ENCODE measurements around the gene ETNK1. TPM values are rescaled to one million over a fixed set of nuclear protein-coding genes. Genes with fewer than 3 reads are reported as not detected.
"Not testable (repeated sequence)": the region's sequence is repeated elsewhere in the genome, so short reads cannot be mapped to it uniquely, and the experiment has no call there.

ETNK1 gene
- total and polyA plus RNA-seq, 4 experiments from 2014 or later: 17.0 to 88.1 (median 49.9) TPM

GRCh38 chr12:22683131-22683530 is 58.2 kb downstream of the ETNK1 start:
- no peaks in the 10 kb centered on the region for H3K27me3 Mint-ChIP-seq
- no peak overlapping the region for H3K27ac ChIP-seq (ENCODE audit: low read depth, low read length)
- H3K36me3 ChIP-seq (ENCODE audit: insufficient read depth, low read length): peaks cover 17% of the 10 kb centered on the region
- peak overlapping the region in 3 of 7 donors; percentile 3 to 48 (median 23) for H3K27ac Mint-ChIP-seq
- H3K9me3 Mint-ChIP-seq: peaks cover 0 to under 1% (median 0%) of the 10 kb centered on the region in 8 donors
- H3K36me3 Mint-ChIP-seq: peaks cover 37 to 45% of the 10 kb centered on the region in 2 donors
- intact Hi-C loops (cut with micrococcal nuclease): loop anchor here (5.0 kb wide), 1 partner anchor 141 kb away; the partner anchor contains the start of gene C2CD5
- CTCF ChIA-PET (ENCODE audit: partially characterized antibody): interaction anchor here (2.2 kb wide), 1 partner anchor 9 kb away, joined by 5 read pairs; no protein-coding TSS in a partner anchor
- peaks cover 12 to 27% (median 17%) of the 10 kb centered on the region in 4 donors for H3K4me1 Mint-ChIP-seq
- DNase-seq: no peak
- H3K27me3 ChIP-seq (ENCODE audit: insufficient read depth, low read length): no peaks in the 10 kb centered on the region
- H3K9me3 ChIP-seq (ENCODE audit: control insufficient read depth in 1 of 2, low read length in 2 of 2): no peaks in the 10 kb centered on the region
- H3K4me1 ChIP-seq (ENCODE audit: insufficient read depth, low read length): peaks cover 14% of the 10 kb centered on the region
- H3K4me3 ChIP-seq (ENCODE audit: low read length in 2 of 2): no peak overlapping the region
- H3K4me3 Mint-ChIP-seq: no peak overlapping the region
- POLR2A ChIA-PET (ENCODE audit: partially characterized antibody): no interaction called here

- intact Hi-C loops (cut with micrococcal nuclease): loop anchor here (5.0 kb wide), 1 partner anchor 142 kb away; the partner anchor contains the start of gene C2CD5
Measured at GRCh38 chr12:22684140-22685118, 59.5 kb downstream of the ETNK1 start.

GRCh38 chr12:22686193-22686592 is 61.2 kb downstream of the ETNK1 start:
- Mint-ChIP-seq H3K4me1 (peaks cover 12 to 21% (median 14%) of the 10 kb centered on the region in 4 donors), H3K27me3 (no peaks in the 10 kb centered on the region), H3K36me3 (peaks cover 12 to 21% of the 10 kb centered on the region in 2 donors), H3K9me3 (no peaks in the 10 kb centered on the region), H3K27ac (no peak overlapping the region), H3K4me3 (no peak overlapping the region)
- intact Hi-C loops (cut with micrococcal nuclease): no loop called here
- ChIA-PET CTCF (ENCODE audit: partially characterized antibody) (no interaction called here), POLR2A (ENCODE audit: partially characterized antibody) (no interaction called here)
- no peaks in the 10 kb centered on the region for H3K36me3 ChIP-seq (ENCODE audit: insufficient read depth, low read length)
- no peaks in the 10 kb centered on the region for H3K9me3 ChIP-seq (ENCODE audit: control insufficient read depth in 1 of 2, low read length in 2 of 2)
- H3K27ac ChIP-seq (ENCODE audit: low read depth, low read length): no peak overlapping the region
- H3K4me3 ChIP-seq (ENCODE audit: low read length in 2 of 2): no peak overlapping the region
- peaks cover 14% of the 10 kb centered on the region for H3K4me1 ChIP-seq (ENCODE audit: insufficient read depth, low read length)
- no peaks in the 10 kb centered on the region for H3K27me3 ChIP-seq (ENCODE audit: insufficient read depth, low read length)
- no peak for DNase-seq

More at GRCh38 chr12:22684140-22685118, 59.5 kb downstream of the ETNK1 start:
- H3K4me1 Mint-ChIP-seq: peaks cover 12 to 23% (median 15%) of the 10 kb centered on the region in 4 donors
- ChIA-PET CTCF (ENCODE audit: partially characterized antibody) (interaction anchor here (1.1 to 2.2 kb wide), 2 partner anchors 10 to 13 kb away, joined by 4 to 5 read pairs; no protein-coding TSS in a partner anchor), POLR2A (ENCODE audit: partially characterized antibody) (no interaction called here)
- Histone ChIP-seq H3K36me3 (ENCODE audit: insufficient read depth, low read length) (peaks cover 4% of the 10 kb centered on the region), H3K4me1 (ENCODE audit: insufficient read depth, low read length) (peaks cover 14% of the 10 kb centered on the region), H3K4me3 (ENCODE audit: low read length in 2 of 2) (no peak overlapping the region), H3K9me3 (ENCODE audit: control insufficient read depth in 1 of 2, low read length in 2 of 2) (no peaks in the 10 kb centered on the region), H3K27me3 (ENCODE audit: insufficient read depth, low read length) (no peaks in the 10 kb centered on the region), H3K27ac (ENCODE audit: low read depth, low read length) (no peak overlapping the region)
- peaks cover 24 to 33% of the 10 kb centered on the region in 2 donors for H3K36me3 Mint-ChIP-seq
- peak overlapping the region in 1 of 7 donors; percentile 37 for H3K27ac Mint-ChIP-seq
- no peaks in the 10 kb centered on the region for H3K9me3 Mint-ChIP-seq
- no peaks in the 10 kb centered on the region for H3K27me3 Mint-ChIP-seq
- H3K4me3 Mint-ChIP-seq: no peak overlapping the region
- peak in 4 of 5 donors; percentile 4 to 16 (median 12) for DNase-seq

GRCh38 chr12:22687361-22688076 is 62.5 kb downstream of the ETNK1 start:
- intact Hi-C loops (cut with micrococcal nuclease): no loop called here

GRCh38 chr12:22689876-22690275 is 64.9 kb downstream of the ETNK1 start:
- H3K4me1 ChIP-seq (ENCODE audit: insufficient read depth, low read length): peaks cover 14% of the 10 kb centered on the region
- Mint-ChIP-seq H3K27ac (no peak overlapping the region), H3K4me1 (peaks cover 17 to 22% (median 18%) of the 10 kb centered on the region in 4 donors), H3K9me3 (peaks cover 0 to 7% (median 0%) of the 10 kb centered on the region in 8 donors), H3K27me3 (no peaks in the 10 kb centered on the region), H3K4me3 (no peak overlapping the region), H3K36me3 (peaks cover 10 to 11% of the 10 kb centered on the region in 2 donors)
- H3K4me3 ChIP-seq (ENCODE audit: low read length in 2 of 2): no peak overlapping the region
- ChIA-PET POLR2A (ENCODE audit: partially characterized antibody) (no interaction called here), CTCF (ENCODE audit: partially characterized antibody) (no interaction called here)
- intact Hi-C loops (cut with micrococcal nuclease): no loop called here
- H3K9me3 ChIP-seq (ENCODE audit: control insufficient read depth in 1 of 2, low read length in 2 of 2): no peaks in the 10 kb centered on the region
- no peak for DNase-seq
- no peak overlapping the region for H3K27ac ChIP-seq (ENCODE audit: low read depth, low read length)
- H3K36me3 ChIP-seq (ENCODE audit: insufficient read depth, low read length): no peaks in the 10 kb centered on the region
- no peaks in the 10 kb centered on the region for H3K27me3 ChIP-seq (ENCODE audit: insufficient read depth, low read length)

More at GRCh38 chr12:22687361-22688076, 62.5 kb downstream of the ETNK1 start:
- Mint-ChIP-seq H3K9me3 (peaks cover 0 to 5% (median 0%) of the 10 kb centered on the region in 8 donors), H3K36me3 (peaks cover 11 to 19% of the 10 kb centered on the region in 2 donors), H3K4me1 (peaks cover 17 to 26% (median 18%) of the 10 kb centered on the region in 4 donors), H3K27me3 (no peaks in the 10 kb centered on the region), H3K4me3 (no peak overlapping the region), H3K27ac (peak overlapping the region in 1 of 7 donors; percentile 71)
- POLR2A ChIA-PET (ENCODE audit: partially characterized antibody): no interaction called here
- no peak for DNase-seq
- Histone ChIP-seq H3K4me3 (ENCODE audit: low read length in 2 of 2) (no peak overlapping the region), H3K27me3 (ENCODE audit: insufficient read depth, low read length) (no peaks in the 10 kb centered on the region), H3K27ac (ENCODE audit: low read depth, low read length) (no peak overlapping the region), H3K36me3 (ENCODE audit: insufficient read depth, low read length) (no peaks in the 10 kb centered on the region), H3K9me3 (ENCODE audit: control insufficient read depth in 1 of 2, low read length in 2 of 2) (no peaks in the 10 kb centered on the region), H3K4me1 (ENCODE audit: insufficient read depth, low read length) (peaks cover 14% of the 10 kb centered on the region)
- CTCF ChIA-PET (ENCODE audit: partially characterized antibody): interaction anchor here (1.2 kb wide), 1 partner anchor 23 kb away, joined by 3 read pairs; no protein-coding TSS in a partner anchor

- DNase-seq: no peak
- H3K4me1 ChIP-seq (ENCODE audit: insufficient read depth, low read length): peaks cover 14% of the 10 kb centered on the region
- no peaks in the 10 kb centered on the region for H3K27me3 ChIP-seq (ENCODE audit: insufficient read depth, low read length)
- H3K4me3 ChIP-seq (ENCODE audit: low read length in 2 of 2): no peak overlapping the region
- intact Hi-C loops (cut with micrococcal nuclease): no loop called here
- H3K27ac ChIP-seq (ENCODE audit: low read depth, low read length): no peak overlapping the region
- CTCF ChIA-PET (ENCODE audit: partially characterized antibody): no interaction called here
- POLR2A ChIA-PET (ENCODE audit: partially characterized antibody): no interaction called here
- Mint-ChIP-seq H3K27ac (no peak overlapping the region), H3K4me3 (no peak overlapping the region), H3K27me3 (no peaks in the 10 kb centered on the region), H3K9me3 (peaks cover 0 to 7% (median 0%) of the 10 kb centered on the region in 8 donors), H3K4me1 (peaks cover 14 to 19% (median 18%) of the 10 kb centered on the region in 4 donors), H3K36me3 (peaks cover 6% of the 10 kb centered on the region in 2 donors)
- no peaks in the 10 kb centered on the region for H3K36me3 ChIP-seq (ENCODE audit: insufficient read depth, low read length)
- no peaks in the 10 kb centered on the region for H3K9me3 ChIP-seq (ENCODE audit: control insufficient read depth in 1 of 2, low read length in 2 of 2)
Measured at GRCh38 chr12:22691319-22691718, 66.3 kb downstream of the ETNK1 start.

- H3K36me3 Mint-ChIP-seq; H3K27ac Mint-ChIP-seq; H3K4me3 ChIP-seq (ENCODE audit: low read length in 2 of 2); H3K27me3 Mint-ChIP-seq; H3K27me3 ChIP-seq (ENCODE audit: insufficient read depth, low read length); H3K36me3 ChIP-seq (ENCODE audit: insufficient read depth, low read length); H3K9me3 ChIP-seq (ENCODE audit: control insufficient read depth in 1 of 2, low read length in 2 of 2); intact Hi-C loops (cut with micrococcal nuclease); H3K4me1 ChIP-seq (ENCODE audit: insufficient read depth, low read length); DNase-seq; H3K4me3 Mint-ChIP-seq; POLR2A ChIA-PET (ENCODE audit: partially characterized antibody); H3K27ac ChIP-seq (ENCODE audit: low read depth, low read length); H3K9me3 Mint-ChIP-seq; H3K4me1 Mint-ChIP-seq: not testable (repeated sequence)
- CTCF ChIA-PET (ENCODE audit: partially characterized antibody): interaction anchor here (0.9 kb wide), 1 partner anchor 11 kb away, joined by 3 read pairs; no protein-coding TSS in a partner anchor
Measured at GRCh38 chr12:22692467-22692866, 67.5 kb downstream of the ETNK1 start.

Measured in CD4-positive, alpha-beta memory T cell (primary cell).